HepG2 (cell line): ENCODE data around the gene PPP1R18. TPM values are rescaled to one million over a fixed set of nuclear protein-coding genes. Genes with fewer than 3 reads are reported as not detected.

Source experiments
- ATF2 ChIP-seq: sonication (generic); formaldehyde crosslinking; IDR thresholded peaks from 2 replicates; pipeline ENCODE4 v1.4.0; 2020; ENCODE audit warnings: missing genetic modification reagents
- CAMTA2 ChIP-seq: sonication (generic); formaldehyde crosslinking; IDR thresholded peaks from 2 replicates; pipeline ENCODE4 v1.4.0; 2020; ENCODE audit warnings: mild to moderate bottlenecking, missing genetic modification reagents, borderline replicate concordance
- GATAD2A ChIP-seq: IDR thresholded peaks from 2 replicates; pipeline ENCODE4 v1.6.1; 2016
- GTF3A ChIP-seq: sonication (generic); formaldehyde crosslinking; conservative IDR thresholded peaks from 2 replicates; pipeline ENCODE4 v1.4.0; 2020; ENCODE audit warnings: mild to moderate bottlenecking, missing genetic modification reagents
- HMG20B ChIP-seq: conservative IDR thresholded peaks from 2 replicates; pipeline ENCODE4 v1.6.1; 2016; ENCODE audit warnings: missing genetic modification reagents, missing compliant biosample characterization
- HNRNPUL1 ChIP-seq: fragments of 200-400 bp; formaldehyde crosslinking; IDR thresholded peaks from 2 replicates; pipeline ENCODE4 v1.6.1; 2017; ENCODE audit warnings: low read depth, mild to moderate bottlenecking, low read length, moderate library complexity
- NFE2L2 ChIP-seq: fragments of 150-350 bp; IDR thresholded peaks from 2 replicates; pipeline ENCODE4 v1.6.1; 2014; ENCODE audit warnings: low read length
- NR2C2 ChIP-seq: sonication (generic); formaldehyde crosslinking; IDR thresholded peaks from 2 replicates; pipeline ENCODE4 v1.4.0; 2020; ENCODE audit warnings: missing genetic modification reagents, mild to moderate bottlenecking, moderate library complexity, borderline replicate concordance
- SAFB2 ChIP-seq: sonication (generic); formaldehyde crosslinking; IDR thresholded peaks from 2 replicates; pipeline ENCODE4 v1.5.1; 2020; ENCODE audit warnings: missing genetic modification reagents, low read depth, mild to moderate bottlenecking, borderline replicate concordance
- SMAD1 ChIP-seq: sonication (generic); formaldehyde crosslinking; IDR thresholded peaks from 2 replicates; pipeline ENCODE4 v1.4.0; 2020; ENCODE audit warnings: missing genetic modification reagents, low read depth, mild to moderate bottlenecking, borderline replicate concordance
- SP5 ChIP-seq: IDR thresholded peaks from 2 replicates; pipeline ENCODE4 v1.6.1; 2016; ENCODE audit warnings: low read depth, borderline replicate concordance
- SRF ChIP-seq: IDR thresholded peaks from 2 replicates; pipeline ENCODE4 v1.6.1; 2011; ENCODE audit warnings: mild to moderate bottlenecking, low read depth, low read length, moderate library complexity
- THAP8 ChIP-seq: sonication (generic); formaldehyde crosslinking; IDR thresholded peaks from 2 replicates; pipeline ENCODE4 v1.5.1; 2020; ENCODE audit warnings: missing genetic modification reagents, mild to moderate bottlenecking, borderline replicate concordance
- ZNF101 ChIP-seq: sonication (generic); formaldehyde crosslinking; IDR thresholded peaks from 2 replicates; pipeline ENCODE4 v1.4.0; 2020; ENCODE audit warnings: mild to moderate bottlenecking, low read depth, missing genetic modification reagents, borderline replicate concordance
- ZNF20 ChIP-seq: sonication (generic); formaldehyde crosslinking; IDR thresholded peaks from 2 replicates; pipeline ENCODE4 v1.4.0; 2020; ENCODE audit warnings: mild to moderate bottlenecking, moderate library complexity, missing genetic modification reagents
- ZNF232 ChIP-seq: sonication (generic); formaldehyde crosslinking; IDR thresholded peaks from 2 replicates; pipeline ENCODE4 v1.4.0; 2020; ENCODE audit warnings: missing genetic modification reagents, borderline replicate concordance
- ZNF329 ChIP-seq: sonication (generic); formaldehyde crosslinking; IDR thresholded peaks from 2 replicates; pipeline ENCODE4 v1.9.0; 2021; ENCODE audit warnings: low read depth, mild to moderate bottlenecking, missing genetic modification reagents
- ZNF484 ChIP-seq: sonication (generic); formaldehyde crosslinking; IDR thresholded peaks from 2 replicates; pipeline ENCODE4 v1.5.1; 2020; ENCODE audit warnings: mild to moderate bottlenecking, low read depth, missing genetic modification reagents, borderline replicate concordance
- ZNF510 ChIP-seq: sonication (generic); formaldehyde crosslinking; IDR thresholded peaks from 2 replicates; pipeline ENCODE4 v1.4.0; 2020; ENCODE audit warnings: low read depth, mild to moderate bottlenecking, missing genetic modification reagents
- ZNF891 ChIP-seq: sonication (generic); formaldehyde crosslinking; IDR thresholded peaks from 2 replicates; pipeline ENCODE4 v1.5.0; 2020; ENCODE audit warnings: mild to moderate bottlenecking, missing genetic modification reagents
- polyA plus RNA-seq, 8 experiments: library from polyadenylated mRNA; depleted of rRNA in 3 of 8; stranded (reverse) in 7 of 8; unstranded in 1 of 8; fragments of >200 nt; fragmentation: Illumina TruSeq in 4 of 8; extraction: Trizol in 4 of 8; gene quantifications; 2 replicates each; pipeline versions ENCODE4 v1.2.1 to v1.2.3, GENCODE V29; 2011 to 2016; ENCODE audit warnings: low read depth in 4 of 8, missing spikeins in 1 of 8, mixed read lengths in 1 of 8; ENCODE audit not compliant: insufficient read depth in 1 of 8
- total RNA-seq, 5 experiments: library from RNA; depleted of rRNA; stranded (reverse); fragments of >200 nt; fragmentation: Illumina TruSeq; extraction: Trizol; gene quantifications; 2 replicates each; pipeline ENCODE4 v1.2.3, GENCODE V29; 2016; ENCODE audit warnings: low read depth in 1 of 5
- TF ChIP-seq, protein P1 (sequence below): sonication (generic); formaldehyde crosslinking; IDR thresholded peaks from 2 replicates; pipeline ENCODE4 v1.4.0; 2020; ENCODE audit warnings: missing genetic modification reagents
- TF ChIP-seq, protein P2 (sequence below): fragments of 450-650 bp; IDR thresholded peaks from 2 replicates; pipeline ENCODE4 v1.6.1; 2016
- TF ChIP-seq, protein P3 (sequence below): sonication (generic); formaldehyde crosslinking; IDR thresholded peaks from 2 replicates; pipeline ENCODE4 v1.5.1; 2020; ENCODE audit warnings: mild to moderate bottlenecking, missing genetic modification reagents, borderline replicate concordance

Gene PPP1R18
- total and polyA plus RNA-seq, 2 of the 13 experiments (the other 11 are each of a cell fraction or from before 2014, with no cell fraction given): 4.9 to 9.2 TPM

- TF ChIP-seq HNRNPUL1 (no peak), ZNF101 (CRISPR knock-in tag) (no peak), ZNF20 (no peak), GTF3A (no peak), ZNF329 (CRISPR knock-in tag) (peak; percentile 58; the same call in 1 of the 2 replicates), GATAD2A (peak; percentile 73), ZNF510 (CRISPR knock-in tag) (no peak), NR2C2 (peak; percentile 82), HMG20B (no peak; the same call in 1 of the 2 replicates), ATF2 (CRISPR knock-in tag) (peak; percentile 70; the same call in 1 of the 2 replicates), SMAD1 (CRISPR knock-in tag) (no peak), SAFB2 (no peak; the same call in 1 of the 2 replicates), CAMTA2 (no peak), ZNF232 (CRISPR knock-in tag) (peak; percentile 29; the same call in 1 of the 2 replicates), NFE2L2 (no peak), ZNF891 (CRISPR knock-in tag) (peak; percentile 93; the same call in 1 of the 2 replicates), SRF (no peak), ZNF484 (CRISPR knock-in tag) (no peak), SP5 (CRISPR knock-in tag) (0 out of 2 replicates have a peak, but pooled peaks have one; percentile 48), THAP8 (CRISPR knock-in tag) (no peak)
- TF ChIP-seq, protein P1, sequence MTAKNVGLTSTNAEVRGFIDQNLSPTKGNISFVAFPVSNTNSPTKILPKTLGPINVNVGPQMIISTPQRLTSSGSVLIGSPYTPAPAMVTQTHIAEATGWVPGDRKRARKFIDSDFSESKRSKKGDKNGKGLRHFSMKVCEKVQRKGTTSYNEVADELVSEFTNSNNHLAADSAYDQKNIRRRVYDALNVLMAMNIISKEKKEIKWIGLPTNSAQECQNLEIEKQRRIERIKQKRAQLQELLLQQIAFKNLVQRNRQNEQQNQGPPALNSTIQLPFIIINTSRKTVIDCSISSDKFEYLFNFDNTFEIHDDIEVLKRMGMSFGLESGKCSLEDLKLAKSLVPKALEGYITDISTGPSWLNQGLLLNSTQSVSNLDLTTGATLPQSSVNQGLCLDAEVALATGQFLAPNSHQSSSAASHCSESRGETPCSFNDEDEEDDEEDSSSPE (CRISPR knock-in tag): 0 out of 2 replicates have a peak, but pooled peaks have one; percentile 11
- TF ChIP-seq, protein P2, sequence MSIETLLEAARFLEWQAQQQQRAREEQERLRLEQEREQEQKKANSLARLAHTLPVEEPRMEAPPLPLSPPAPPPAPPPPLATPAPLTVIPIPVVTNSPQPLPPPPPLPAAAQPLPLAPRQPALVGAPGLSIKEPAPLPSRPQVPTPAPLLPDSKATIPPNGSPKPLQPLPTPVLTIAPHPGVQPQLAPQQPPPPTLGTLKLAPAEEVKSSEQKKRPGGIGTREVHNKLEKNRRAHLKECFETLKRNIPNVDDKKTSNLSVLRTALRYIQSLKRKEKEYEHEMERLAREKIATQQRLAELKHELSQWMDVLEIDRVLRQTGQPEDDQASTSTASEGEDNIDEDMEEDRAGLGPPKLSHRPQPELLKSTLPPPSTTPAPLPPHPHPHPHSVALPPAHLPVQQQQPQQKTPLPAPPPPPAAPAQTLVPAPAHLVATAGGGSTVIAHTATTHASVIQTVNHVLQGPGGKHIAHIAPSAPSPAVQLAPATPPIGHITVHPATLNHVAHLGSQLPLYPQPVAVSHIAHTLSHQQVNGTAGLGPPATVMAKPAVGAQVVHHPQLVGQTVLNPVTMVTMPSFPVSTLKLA: no peak
- TF ChIP-seq, protein P3, sequence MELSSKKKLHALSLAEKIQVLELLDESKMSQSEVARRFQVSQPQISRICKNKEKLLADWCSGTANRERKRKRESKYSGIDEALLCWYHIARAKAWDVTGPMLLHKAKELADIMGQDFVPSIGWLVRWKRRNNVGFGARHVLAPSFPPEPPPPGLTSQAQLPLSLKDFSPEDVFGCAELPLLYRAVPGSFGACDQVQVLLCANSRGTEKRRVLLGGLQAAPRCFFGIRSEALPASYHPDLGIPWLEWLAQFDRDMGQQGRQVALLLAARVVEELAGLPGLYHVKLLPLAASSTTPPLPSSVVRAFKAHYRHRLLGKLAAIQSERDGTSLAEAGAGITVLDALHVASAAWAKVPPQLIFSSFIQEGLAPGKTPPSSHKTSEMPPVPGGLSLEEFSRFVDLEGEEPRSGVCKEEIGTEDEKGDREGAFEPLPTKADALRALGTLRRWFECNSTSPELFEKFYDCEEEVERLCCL (CRISPR knock-in tag): no peak; the same call in 1 of the 2 replicates
Observed at GRCh38 chr6:30672445-30673253, 13.8 kb downstream of the PPP1R18 start, which contains the start of gene DHX16 (continued).
